ENCODE measurements around the gene CD300E.
"Not testable (repeated sequence)": the region's sequence is repeated elsewhere in the genome, so short reads cannot be mapped to it uniquely, and the experiment has no call there.

Gene CD300E

GRCh38 chr17:74633326-74633725 lies 9.8 kb upstream of the CD300E start:
- DNase-seq = no peak

- no peak for DNase-seq
Observed at GRCh38 chr17:74632617-74633016, 9.1 kb upstream of the CD300E start.

- DNase-seq = no peak
Observed at GRCh38 chr17:74631468-74632450, 8.2 kb upstream of the CD300E start.

GRCh38 chr17:74630251-74630650 lies 6.7 kb upstream of the CD300E start:
- DNase-seq = not testable (repeated sequence)

GRCh38 chr17:74625661-74626060 lies 2.1 kb upstream of the CD300E start:
- DNase-seq = no peak

- DNase-seq = no peak
Observed at GRCh38 chr17:74624131-74624530, 593 bp upstream of the CD300E start.

GRCh38 chr17:74619077-74619673 lies 4.4 kb downstream of the CD300E start:
- DNase-seq = no peak

GRCh38 chr17:74618451-74618850 lies 5.1 kb downstream of the CD300E start:
- no peak for DNase-seq

GRCh38 chr17:74616696-74617095 lies 6.8 kb downstream of the CD300E start:
- DNase-seq = no peak

GRCh38 chr17:74612046-74612445 lies 11.5 kb downstream of the CD300E start:
- no peak for DNase-seq

GRCh38 chr17:74610108-74610507 lies 13.4 kb downstream of the CD300E start:
- DNase-seq = no peak

GRCh38 chr17:74608511-74608910 lies 15.0 kb downstream of the CD300E start:
- no peak for DNase-seq

- no peak for DNase-seq
Observed at GRCh38 chr17:74607221-74607620, 16.3 kb downstream of the CD300E start.

- DNase-seq = no peak
Observed at GRCh38 chr17:74606050-74606449, 17.5 kb downstream of the CD300E start.

- no peak for DNase-seq
Observed at GRCh38 chr17:74605361-74605760, 18.2 kb downstream of the CD300E start.

GRCh38 chr17:74604761-74605160 lies 18.8 kb downstream of the CD300E start:
- DNase-seq = no peak

- DNase-seq = no peak
Observed at GRCh38 chr17:74604200-74604599, 19.3 kb downstream of the CD300E start.

GRCh38 chr17:74603746-74604145 lies 19.8 kb downstream of the CD300E start:
- no peak for DNase-seq

GRCh38 chr17:74603037-74603635 lies 20.4 kb downstream of the CD300E start:
- no peak for DNase-seq

- DNase-seq = peak; percentile 43
Observed at GRCh38 chr17:74601944-74602572, 21.5 kb downstream of the CD300E start.

- no peak for DNase-seq
Observed at GRCh38 chr17:74599448-74599939, 24.0 kb downstream of the CD300E start.

GRCh38 chr17:74599023-74599399 lies 24.5 kb downstream of the CD300E start:
- DNase-seq = no peak

GRCh38 chr17:74598346-74599022 lies 25.1 kb downstream of the CD300E start:
- no peak for DNase-seq
